SU-DHL-6 (cell line): ENCODE data around the gene ZBTB45.
A peak's percentile ranks its signal among the peaks of the same experiment; 100 is the strongest.
"Not testable (repeated sequence)": the region's sequence is repeated elsewhere in the genome, so short reads cannot be mapped to it uniquely, and the experiment has no call there.

Experiments
- H2AFZ ChIP-seq: fragments of 200-600 bp; sonication (generic); 2 replicates; pipeline ENCODE4 v1.6.1; 2014; ENCODE audit warnings: low read depth, mild to moderate bottlenecking, moderate library complexity, mixed read lengths, antibody characterized with exemption, low read length; ENCODE audit not compliant: severe bottlenecking
- H3F3A ChIP-seq: fragments of 200-600 bp; shearing (Covaris generic); 2 replicates; pipeline ENCODE4 v1.6.0; 2016; ENCODE audit warnings: antibody characterized with exemption, mild to moderate bottlenecking; ENCODE audit not compliant: insufficient read depth
- H3K27ac ChIP-seq: fragments of 200-600 bp; sonication (generic); 2 replicates; pipeline ENCODE4 v1.5.1; 2016; ENCODE audit warnings: low read depth, mild to moderate bottlenecking, low read length, moderate library complexity, mixed read lengths
- H3K27me3 ChIP-seq: fragments of 200-600 bp; sonication (generic), shearing (Covaris generic); 2 replicates; pipeline ENCODE4 v1.6.0; 2014; ENCODE audit warnings: mild to moderate bottlenecking, low read length
- H3K36me3 ChIP-seq: fragments of 200-600 bp; sonication (generic); 2 replicates; pipeline ENCODE4 v1.6.1; 2014; ENCODE audit warnings: mild to moderate bottlenecking, low read length, mixed read lengths
- H3K4me2 ChIP-seq: fragments of 300-600, 200-600 bp; shearing (Covaris generic), sonication (generic); 2 replicates; pipeline ENCODE4 v1.6.0; 2014; ENCODE audit warnings: low read length, low read depth, mild to moderate bottlenecking; ENCODE audit not compliant: poor library complexity, severe bottlenecking
- H3K4me3 ChIP-seq: fragments of 200-600 bp; sonication (generic); 2 replicates; pipeline ENCODE4 v1.5.1; 2014; ENCODE audit warnings: antibody characterized with exemption, low read length, mild to moderate bottlenecking, mixed read lengths; ENCODE audit not compliant: insufficient read depth, poor library complexity, severe bottlenecking
- H3K79me2 ChIP-seq: fragments of 200-600 bp; sonication (generic); 2 replicates; pipeline ENCODE4 v1.6.1; 2014; ENCODE audit warnings: mild to moderate bottlenecking, low read length, moderate library complexity; ENCODE audit not compliant: insufficient read depth
- H3K9ac ChIP-seq: fragments of 200-600 bp; sonication (generic); 2 replicates; pipeline ENCODE4 v1.7.0; 2014; ENCODE audit warnings: mild to moderate bottlenecking, low read length
- H3K9me2 ChIP-seq: fragments of 200-600 bp; sonication (generic); replicated peaks from 2 replicates; pipeline ENCODE4 v1.6.1; 2014; ENCODE audit warnings: low read length; ENCODE audit not compliant: insufficient read depth
- H3K9me3 ChIP-seq: fragments of 200-600 bp; sonication (generic); 2 replicates; pipeline ENCODE4 v1.6.1; 2014; ENCODE audit warnings: low read length, mixed read lengths; ENCODE audit not compliant: insufficient read depth
- H4K20me1 ChIP-seq: fragments of 200-600 bp; sonication (generic); 2 replicates; pipeline ENCODE4 v1.6.1; 2014; ENCODE audit warnings: low read depth, mild to moderate bottlenecking, antibody characterized with exemption, low read length, moderate library complexity, mixed read lengths
- EZH2phosphoT487 ChIP-seq: fragments of 200-600 bp; sonication (generic), shearing (Covaris generic); conservative IDR thresholded peaks from 2 replicates; pipeline ENCODE4 v1.6.1; 2018; ENCODE audit warnings: mild to moderate bottlenecking, antibody characterized with exemption, low read length, moderate library complexity, mixed read lengths
- TF ChIP-seq, protein P1 (sequence below): fragments of 200-600 bp; sonication (generic); IDR thresholded peaks from one replicate; pipeline ENCODE4 v1.5.1; 2017; ENCODE audit warnings: antibody characterized with exemption, mild to moderate bottlenecking, low read length, moderate library complexity; ENCODE audit not compliant: insufficient read depth, poor library complexity, severe bottlenecking

The ZBTB45 gene

GRCh38 chr19:58509731-58510083, 9.9 kb downstream of the ZBTB45 start:
- TF ChIP-seq, protein P1, sequence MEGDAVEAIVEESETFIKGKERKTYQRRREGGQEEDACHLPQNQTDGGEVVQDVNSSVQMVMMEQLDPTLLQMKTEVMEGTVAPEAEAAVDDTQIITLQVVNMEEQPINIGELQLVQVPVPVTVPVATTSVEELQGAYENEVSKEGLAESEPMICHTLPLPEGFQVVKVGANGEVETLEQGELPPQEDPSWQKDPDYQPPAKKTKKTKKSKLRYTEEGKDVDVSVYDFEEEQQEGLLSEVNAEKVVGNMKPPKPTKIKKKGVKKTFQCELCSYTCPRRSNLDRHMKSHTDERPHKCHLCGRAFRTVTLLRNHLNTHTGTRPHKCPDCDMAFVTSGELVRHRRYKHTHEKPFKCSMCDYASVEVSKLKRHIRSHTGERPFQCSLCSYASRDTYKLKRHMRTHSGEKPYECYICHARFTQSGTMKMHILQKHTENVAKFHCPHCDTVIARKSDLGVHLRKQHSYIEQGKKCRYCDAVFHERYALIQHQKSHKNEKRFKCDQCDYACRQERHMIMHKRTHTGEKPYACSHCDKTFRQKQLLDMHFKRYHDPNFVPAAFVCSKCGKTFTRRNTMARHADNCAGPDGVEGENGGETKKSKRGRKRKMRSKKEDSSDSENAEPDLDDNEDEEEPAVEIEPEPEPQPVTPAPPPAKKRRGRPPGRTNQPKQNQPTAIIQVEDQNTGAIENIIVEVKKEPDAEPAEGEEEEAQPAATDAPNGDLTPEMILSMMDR: no peak
- no peak for TF ChIP-seq EZH2phosphoT487

GRCh38 chr19:58507602-58508223, 11.9 kb downstream of the ZBTB45 start:
- H3K4me3 ChIP-seq, H3K9me2 ChIP-seq, H3K36me3 ChIP-seq, H3K9me3 ChIP-seq, H3K9ac ChIP-seq, H3K27me3 ChIP-seq, H2AFZ ChIP-seq, H3K27ac ChIP-seq, H4K20me1 ChIP-seq, H3F3A ChIP-seq, H3K79me2 ChIP-seq, H3K4me2 ChIP-seq: not testable (repeated sequence)

More at GRCh38 chr19:58509731-58510083, 9.9 kb downstream of the ZBTB45 start:
- Histone ChIP-seq H4K20me1 (no peaks in the 10 kb centered on the region), H3K9me3 (no peaks in the 10 kb centered on the region), H3K4me2 (no peak overlapping the region), H3F3A (no peaks in the 10 kb centered on the region), H3K9me2 (no peaks in the 10 kb centered on the region), H3K36me3 (no peaks in the 10 kb centered on the region), H3K27me3 (no peaks in the 10 kb centered on the region), H3K79me2 (peaks cover 4% of the 10 kb centered on the region), H3K4me3 (no peak overlapping the region), H3K9ac (no peak overlapping the region), H3K27ac (no peak overlapping the region), H2AFZ (no peak overlapping the region)

GRCh38 chr19:58500242-58500641, 19.4 kb downstream of the ZBTB45 start:
- peaks cover 10% of the 10 kb centered on the region; the same call in 1 of the 2 replicates for H3F3A ChIP-seq
- H3K36me3 ChIP-seq: no peaks in the 10 kb centered on the region
- H3K4me3 ChIP-seq: peak overlapping the region; percentile 66
- H3K79me2 ChIP-seq: no peaks in the 10 kb centered on the region
- no peaks in the 10 kb centered on the region for H4K20me1 ChIP-seq
- H3K9me3 ChIP-seq: no peaks in the 10 kb centered on the region
- H3K27me3 ChIP-seq: no peaks in the 10 kb centered on the region
- H2AFZ ChIP-seq: no peak overlapping the region
- no peak overlapping the region for H3K27ac ChIP-seq
- H3K9me2 ChIP-seq: no peaks in the 10 kb centered on the region
- no peak for TF ChIP-seq EZH2phosphoT487
- TF ChIP-seq, protein P1: no peak
- no peak overlapping the region for H3K9ac ChIP-seq
- H3K4me2 ChIP-seq: no peak overlapping the region

DNA sequence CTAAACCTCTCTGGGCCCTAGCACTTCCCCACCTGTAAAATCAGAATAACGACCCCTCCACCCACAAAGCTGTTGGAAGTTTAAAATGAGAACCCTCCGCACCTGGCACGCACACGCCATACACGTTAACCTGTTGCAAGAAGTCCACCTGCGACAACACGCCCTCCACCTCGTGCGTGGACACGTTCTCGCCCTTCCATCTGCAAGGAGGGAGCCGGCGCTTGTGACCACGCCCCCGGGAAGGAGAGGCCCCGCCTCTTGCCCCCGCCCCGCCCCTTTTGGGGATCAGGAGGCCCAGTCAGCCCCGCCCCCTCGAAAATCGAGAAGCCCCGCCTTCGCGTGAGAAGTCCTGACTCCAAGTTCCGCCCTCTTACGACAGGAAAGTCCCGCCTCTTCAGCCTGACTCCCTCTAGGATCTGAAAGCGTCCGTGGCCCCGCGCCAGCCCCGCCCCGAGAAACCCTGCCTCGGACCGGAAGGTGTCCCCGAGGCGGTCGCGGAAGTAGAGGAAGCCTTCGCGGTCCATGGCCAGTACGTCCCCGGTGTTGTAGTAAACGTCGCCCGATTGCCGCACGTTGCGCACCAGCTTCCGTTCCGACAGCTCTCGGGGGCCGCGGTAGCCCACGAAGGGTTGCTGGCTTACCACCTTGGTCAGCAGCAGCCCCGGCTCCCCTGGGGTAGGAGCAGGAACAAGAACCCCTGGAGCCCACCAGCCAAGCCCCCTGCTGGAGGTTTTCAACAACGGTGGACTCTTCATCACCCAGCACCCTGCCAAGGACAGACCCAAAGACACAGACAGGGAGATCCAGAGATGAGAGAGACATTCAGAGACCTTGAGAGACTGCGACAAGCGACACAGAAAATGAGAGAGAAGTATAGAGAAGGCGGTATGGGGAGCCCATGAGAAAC, 20.3 kb downstream of the ZBTB45 start:
- H3K9me3 ChIP-seq: no peaks in the 10 kb centered on the region
- H2AFZ ChIP-seq: peak overlapping the region; percentile 86
- H3K9me2 ChIP-seq: no peaks in the 10 kb centered on the region
- no peaks in the 10 kb centered on the region for H3K79me2 ChIP-seq
- TF ChIP-seq EZH2phosphoT487: no peak
- TF ChIP-seq, protein P1: peak; percentile 19
- H3F3A ChIP-seq: peaks cover 10% of the 10 kb centered on the region; the same call in 1 of the 2 replicates
- H3K27me3 ChIP-seq: no peaks in the 10 kb centered on the region
- H4K20me1 ChIP-seq: no peaks in the 10 kb centered on the region
- peak overlapping the region; percentile 59 for H3K9ac ChIP-seq
- peak overlapping the region; percentile 66 for H3K4me3 ChIP-seq
- peak overlapping the region; percentile 74 for H3K4me2 ChIP-seq
- H3K27ac ChIP-seq: peak overlapping the region; percentile 53
- H3K36me3 ChIP-seq: no peaks in the 10 kb centered on the region
